Stimulated activated CD4-positive, alpha-beta T cell treated with anti-CD3 and anti-CD28 coated beads, TNF-alpha, amount 100 ng/mL, for 4 hours (primary cell): ENCODE results near the gene COL7A1.
"Not testable (repeated sequence)": the region's sequence is repeated elsewhere in the genome, so short reads cannot be mapped to it uniquely, and the experiment has no call there.

Source experiments
- DNase-seq, 3 experiments: peaks; one replicate each; pipeline ENCODE4 v3.0.0-alpha.2; 2020; ENCODE audit warnings: low read depth in 3 of 3

The COL7A1 gene

GRCh38 chr3:48543271-48543866 lies 51.8 kb downstream of the COL7A1 start:
- DNase-seq: no peak

- DNase-seq: no peak
Observed at GRCh38 chr3:48538451-48538850, 56.7 kb downstream of the COL7A1 start.

- no peak for DNase-seq
Observed at GRCh38 chr3:48536785-48537184, 58.3 kb downstream of the COL7A1 start.

GRCh38 chr3:48536116-48536515 lies 59.0 kb downstream of the COL7A1 start:
- DNase-seq: no peak

GRCh38 chr3:48535578-48535977 lies 59.6 kb downstream of the COL7A1 start:
- DNase-seq: no peak

GRCh38 chr3:48532977-48533337 lies 62.2 kb downstream of the COL7A1 start:
- no peak for DNase-seq

- no peak for DNase-seq
Observed at GRCh38 chr3:48532271-48532976, 62.7 kb downstream of the COL7A1 start.

GRCh38 chr3:48530701-48531100 lies 64.4 kb downstream of the COL7A1 start:
- DNase-seq: not testable (repeated sequence)

GRCh38 chr3:48528754-48529153 lies 66.4 kb downstream of the COL7A1 start:
- no peak for DNase-seq

- no peak for DNase-seq
Observed at GRCh38 chr3:48528048-48528447, 67.1 kb downstream of the COL7A1 start.

GRCh38 chr3:48524970-48525369 lies 70.2 kb downstream of the COL7A1 start:
- no peak for DNase-seq

GRCh38 chr3:48521635-48522034 lies 73.5 kb downstream of the COL7A1 start:
- DNase-seq: no peak

GRCh38 chr3:48519277-48519643 lies 75.9 kb downstream of the COL7A1 start:
- DNase-seq: no peak

GRCh38 chr3:48518638-48519276 lies 76.4 kb downstream of the COL7A1 start:
- no peak for DNase-seq

- no peak for DNase-seq
Observed at GRCh38 chr3:48518069-48518468, 77.1 kb downstream of the COL7A1 start.

GRCh38 chr3:48516571-48516970 lies 78.6 kb downstream of the COL7A1 start:
- no peak for DNase-seq

- DNase-seq: no peak
Observed at GRCh38 chr3:48514431-48515227, 80.5 kb downstream of the COL7A1 start.
